GM18502 (cell line): ENCODE measurements around the gene CNDP2.

Source experiments
- ATAC-seq: cut with Tn5 transposase; IDR thresholded peaks from one replicate; pipeline ENCODE4 v1.9.1; 2021; ENCODE audit warnings: mild to moderate bottlenecking; ENCODE audit not compliant: unreplicated experiment, poor library complexity

Gene CNDP2

GRCh38 chr18:74495581-74496507 is at the start of gene CNDP2:
CNDP2 (plus strand) TSS chr18:74496363; CDS start chr18:74499974, 3,611 bp downstream.
- peak; percentile 75 for ATAC-seq

GRCh38 chr18:74446631-74447403 is 49.3 kb upstream of the CNDP2 start:
- ATAC-seq = no peak

- no peak for ATAC-seq
These were observed 48.6 kb upstream of the CNDP2 start for GRCh38 chr18:74447404-74448152.

GRCh38 chr18:74450626-74451025 is 45.5 kb upstream of the CNDP2 start:
- ATAC-seq = no peak

- no peak for ATAC-seq
These were observed 45.0 kb upstream of the CNDP2 start for GRCh38 chr18:74451148-74451547.

- no peak for ATAC-seq
These were observed 43.1 kb upstream of the CNDP2 start for GRCh38 chr18:74453016-74453566.

GRCh38 chr18:74453642-74454198 is 42.4 kb upstream of the CNDP2 start:
- ATAC-seq = no peak

- no peak for ATAC-seq
These were observed 41.8 kb upstream of the CNDP2 start for GRCh38 chr18:74454279-74454751.

- no peak for ATAC-seq
These were observed 40.8 kb upstream of the CNDP2 start for GRCh38 chr18:74455386-74455785.

- no peak for ATAC-seq
These were observed 40.2 kb upstream of the CNDP2 start for GRCh38 chr18:74456017-74456348.

- no peak for ATAC-seq
These were observed 39.7 kb upstream of the CNDP2 start for GRCh38 chr18:74456349-74457042.

- no peak for ATAC-seq
These were observed 39.0 kb upstream of the CNDP2 start, which contains the start of gene DIPK1C for GRCh38 chr18:74457043-74457724. DIPK1C (minus strand) TSS chr18:74457308; CDS start chr18:74457259, 49 bp downstream.

- ATAC-seq = no peak
These were observed 38.3 kb upstream of the CNDP2 start for GRCh38 chr18:74457725-74458421.

GRCh38 chr18:74459889-74460288 is 36.3 kb upstream of the CNDP2 start:
- no peak for ATAC-seq

GRCh38 chr18:74460825-74461224 is 35.3 kb upstream of the CNDP2 start:
- ATAC-seq = no peak

- ATAC-seq = no peak
These were observed 32.9 kb upstream of the CNDP2 start for GRCh38 chr18:74463254-74463653.

GRCh38 chr18:74463983-74464382 is 32.2 kb upstream of the CNDP2 start:
- ATAC-seq = no peak

GRCh38 chr18:74465775-74466174 is 30.4 kb upstream of the CNDP2 start:
- ATAC-seq = no peak
